Upper lobe of left lung (tissue), 4 donors: Measurements from ENCODE around the gene PSTK.

Source experiments
- POLR2A ChIP-seq, 4 donors: fragments of 450-650 bp; IDR thresholded peaks; one replicate each; pipeline ENCODE4 v1.5.1; 2016 to 2017; ENCODE audit warnings: antibody characterized with exemption in 4 of 4, mild to moderate bottlenecking in 2 of 4
- TF ChIP-seq, protein P1 (sequence below), 6 experiments: fragments of 450-650 bp in 4 of 6; fragments of 200-600 bp in 2 of 6; sonication (generic) in 2 of 6; IDR thresholded peaks; one replicate each; pipeline ENCODE4 v1.5.1; 2016 to 2019; ENCODE audit warnings: antibody characterized with exemption in 6 of 6

DNA sequence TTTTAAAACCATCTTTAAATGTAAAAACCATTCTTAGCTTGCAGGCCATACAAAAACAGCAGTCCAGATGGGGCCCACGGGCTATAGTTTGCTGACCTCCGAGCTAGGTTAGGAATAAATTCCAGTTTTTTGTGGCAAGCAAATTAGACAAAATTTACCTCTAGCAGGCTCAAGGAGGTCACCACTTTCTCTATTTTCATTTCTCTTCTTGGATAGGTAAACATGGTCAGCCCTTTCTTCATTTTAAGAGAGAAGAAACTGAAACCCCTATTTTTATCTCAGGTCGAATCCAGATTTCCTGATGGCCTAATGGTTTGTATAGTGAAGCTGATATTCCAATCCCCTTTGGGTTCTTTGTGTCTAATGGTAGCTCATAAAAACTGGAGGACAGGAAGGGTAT is 17.7 kb downstream of the PSTK start:
- no peak for TF ChIP-seq POLR2A (IDR thresholded peaks at IDR 0.05)
- TF ChIP-seq, protein P1, sequence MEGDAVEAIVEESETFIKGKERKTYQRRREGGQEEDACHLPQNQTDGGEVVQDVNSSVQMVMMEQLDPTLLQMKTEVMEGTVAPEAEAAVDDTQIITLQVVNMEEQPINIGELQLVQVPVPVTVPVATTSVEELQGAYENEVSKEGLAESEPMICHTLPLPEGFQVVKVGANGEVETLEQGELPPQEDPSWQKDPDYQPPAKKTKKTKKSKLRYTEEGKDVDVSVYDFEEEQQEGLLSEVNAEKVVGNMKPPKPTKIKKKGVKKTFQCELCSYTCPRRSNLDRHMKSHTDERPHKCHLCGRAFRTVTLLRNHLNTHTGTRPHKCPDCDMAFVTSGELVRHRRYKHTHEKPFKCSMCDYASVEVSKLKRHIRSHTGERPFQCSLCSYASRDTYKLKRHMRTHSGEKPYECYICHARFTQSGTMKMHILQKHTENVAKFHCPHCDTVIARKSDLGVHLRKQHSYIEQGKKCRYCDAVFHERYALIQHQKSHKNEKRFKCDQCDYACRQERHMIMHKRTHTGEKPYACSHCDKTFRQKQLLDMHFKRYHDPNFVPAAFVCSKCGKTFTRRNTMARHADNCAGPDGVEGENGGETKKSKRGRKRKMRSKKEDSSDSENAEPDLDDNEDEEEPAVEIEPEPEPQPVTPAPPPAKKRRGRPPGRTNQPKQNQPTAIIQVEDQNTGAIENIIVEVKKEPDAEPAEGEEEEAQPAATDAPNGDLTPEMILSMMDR (IDR thresholded peaks at IDR 0.05): no peak
